OCI-LY7 (cell line): ENCODE measurements around the gene IER5. TPM values are rescaled to one million over a fixed set of nuclear protein-coding genes. Genes with fewer than 3 reads are reported as not detected.

Experiments
- BruUV-seq: library from RNA; stranded (reverse); fragments of 400-500 nt; replicated peaks from 2 replicates; lab custom pipeline; 2021; lab: Mats Ljungman, UMichigan
- CTCF ChIA-PET: fragments of 300-600 bp; sonication (Branson Sonifier 250); formaldehyde crosslinking; loops from one replicate; lab custom pipeline; 2022; ENCODE audit warnings: antibody characterized with exemption; ENCODE audit not compliant: unreplicated experiment; lab: Charles Lee
- POLR2A ChIA-PET: fragments of 300-600 bp; sonication (Branson Sonifier 250); formaldehyde crosslinking; loops from one replicate; lab custom pipeline; 2022; ENCODE audit warnings: antibody characterized with exemption; lab: Charles Lee
- DNase-seq: peaks from one replicate; pipeline ENCODE4 v3.0.0-alpha.2; 2015; ENCODE audit warnings: low spot score
- H2AFZ ChIP-seq: fragments of 200-600 bp; sonication (generic), shearing (Covaris generic); 2 replicates; pipeline ENCODE4 v1.6.1; 2014; ENCODE audit warnings: mild to moderate bottlenecking, antibody characterized with exemption, low read length, moderate library complexity
- H3K27ac ChIP-seq: fragments of 200-600 bp; sonication (generic); 2 replicates; pipeline ENCODE4 v1.5.1; 2014; ENCODE audit warnings: mixed run types, low read depth, mild to moderate bottlenecking, moderate library complexity, low read length, inconsistent platforms; ENCODE audit not compliant: poor library complexity, severe bottlenecking
- H3K36me3 ChIP-seq: fragments of 200-600 bp; sonication (generic); 2 replicates; pipeline ENCODE4 v1.6.1; 2014; ENCODE audit warnings: mild to moderate bottlenecking, antibody characterized with exemption, low read length, moderate library complexity, mixed read lengths; ENCODE audit not compliant: insufficient read depth
- H3K4me1 ChIP-seq: fragments of 200-600 bp; sonication (generic); 2 replicates; pipeline ENCODE4 v1.5.1; 2014; ENCODE audit warnings: mild to moderate bottlenecking, low read length; ENCODE audit not compliant: insufficient read depth, poor library complexity, severe bottlenecking
- H3K4me2 ChIP-seq: fragments of 200-600 bp; sonication (generic); 2 replicates; pipeline ENCODE4 v1.6.1; 2014; ENCODE audit warnings: mild to moderate bottlenecking, low read length
- H3K4me3 ChIP-seq: fragments of 200-600 bp; sonication (generic); 2 replicates; pipeline ENCODE4 v1.5.1; 2014; ENCODE audit warnings: mild to moderate bottlenecking, low read depth, low read length; ENCODE audit not compliant: poor library complexity, severe bottlenecking
- H3K79me2 ChIP-seq: fragments of 200-600 bp; sonication (generic); 2 replicates; pipeline ENCODE4 v1.6.1; 2016; ENCODE audit warnings: low read depth, mild to moderate bottlenecking, low read length, moderate library complexity, mixed read lengths; ENCODE audit not compliant: insufficient read depth
- H3K9me2 ChIP-seq: fragments of 200-600 bp; sonication (generic); 2 replicates; pipeline ENCODE4 v1.6.1; 2016; ENCODE audit warnings: mild to moderate bottlenecking, low read length, mixed read lengths; ENCODE audit not compliant: insufficient read depth
- H3K9me3 ChIP-seq: fragments of 200-600 bp; sonication (generic); 2 replicates; pipeline ENCODE4 v1.6.1; 2014; ENCODE audit warnings: mild to moderate bottlenecking, mixed run types, low read length, mixed read lengths
- H4K20me1 ChIP-seq: fragments of 200-600 bp; sonication (generic); 2 replicates; pipeline ENCODE4 v1.6.1; 2014; ENCODE audit warnings: mild to moderate bottlenecking, antibody characterized with exemption, low read length, moderate library complexity, mixed read lengths; ENCODE audit not compliant: insufficient read depth
- CTCF ChIP-seq: fragments of 200-600 bp; sonication (generic); conservative IDR thresholded peaks from 2 replicates; pipeline ENCODE4 v1.5.1; 2014; ENCODE audit warnings: mild to moderate bottlenecking, antibody characterized with exemption, low read length, moderate library complexity, mixed read lengths
- EZH2phosphoT487 ChIP-seq: fragments of 200-600 bp; sonication (generic); IDR thresholded peaks from 2 replicates; pipeline ENCODE4 v1.6.1; 2018; ENCODE audit warnings: low read depth, borderline replicate concordance, mild to moderate bottlenecking, mixed run types, antibody characterized with exemption, low read length, moderate library complexity, mixed read lengths
- intact Hi-C: fragments of 100-400 bp; cut with micrococcal nuclease; formaldehyde crosslinking; loops from one replicate; pipeline ENCODE4 v1.10.0; 2022; ENCODE audit not compliant: unreplicated experiment
- total RNA-seq, 2 experiments: library from RNA; depleted of rRNA in 1 of 2; stranded (reverse); fragments of >200 nt in 1 of 2; shearing (Covaris generic) in 1 of 2; gene quantifications; 2 replicates each; pipeline ENCODE4 v1.2.3, GENCODE V29; 2014 to 2022

The IER5 gene
- total RNA-seq, 2 experiments from 2014 or later = 7.2 to 14.3 TPM

- H3K4me1 ChIP-seq = no peaks in the 10 kb centered on the region
- CTCF ChIA-PET = no interaction called here
- no peaks in the 10 kb centered on the region for H3K36me3 ChIP-seq
- DNase-seq = no peak
- H3K27ac ChIP-seq = no peak overlapping the region
- H3K9me3 ChIP-seq = no peaks in the 10 kb centered on the region
- H3K79me2 ChIP-seq = no peaks in the 10 kb centered on the region
- POLR2A ChIA-PET = no interaction called here
- intact Hi-C loops = no loop called here
- BruUV-seq = no TSS peak
- H3K4me2 ChIP-seq = no peak overlapping the region
- no peaks in the 10 kb centered on the region for H4K20me1 ChIP-seq
- no peak overlapping the region for H2AFZ ChIP-seq
- TF ChIP-seq EZH2phosphoT487 = no peak
- no peak for TF ChIP-seq CTCF
- H3K9me2 ChIP-seq = no peaks in the 10 kb centered on the region
- no peak overlapping the region for H3K4me3 ChIP-seq
Observed at GRCh38 chr1:181122222-181122621, 33.7 kb downstream of the IER5 start.

- H3K9me2 ChIP-seq = no peaks in the 10 kb centered on the region
- DNase-seq = no peak
- H3K36me3 ChIP-seq = no peaks in the 10 kb centered on the region
- CTCF ChIA-PET = interaction anchor here (0.6 kb wide), 1 partner anchor 18 kb away, joined by 3 read pairs; no protein-coding TSS in a partner anchor
- no peaks in the 10 kb centered on the region for H3K4me1 ChIP-seq
- H3K79me2 ChIP-seq = no peaks in the 10 kb centered on the region
- no peak overlapping the region for H3K27ac ChIP-seq
- H3K4me3 ChIP-seq = no peak overlapping the region
- H3K4me2 ChIP-seq = no peak overlapping the region
- BruUV-seq = no TSS peak
- no peak overlapping the region for H2AFZ ChIP-seq
- H4K20me1 ChIP-seq = 0 out of 2 replicates have a peak, but pooled peaks cover under 1% of the 10 kb centered on the region
- TF ChIP-seq EZH2phosphoT487 (no peak), CTCF (no peak)
- H3K9me3 ChIP-seq = no peaks in the 10 kb centered on the region
- POLR2A ChIA-PET = interaction anchor here (0.7 kb wide), 1 partner anchor 42 kb away, joined by 3 read pairs; no protein-coding TSS in a partner anchor
- intact Hi-C loops = no loop called here
Observed at GRCh38 chr1:181123173-181123572, 34.7 kb downstream of the IER5 start.

- POLR2A ChIA-PET = interaction anchor here (0.6 to 1.0 kb wide), 3 partner anchors 17 to 34 kb away, joined by 3 read pairs; no protein-coding TSS in a partner anchor
- H3K27ac ChIP-seq = no peak overlapping the region
- no peaks in the 10 kb centered on the region for H3K9me3 ChIP-seq
- no peaks in the 10 kb centered on the region for H3K79me2 ChIP-seq
- CTCF ChIA-PET = no interaction called here
- BruUV-seq = no TSS peak
- no peak for TF ChIP-seq EZH2phosphoT487
- no peak for TF ChIP-seq CTCF
- H2AFZ ChIP-seq = no peak overlapping the region
- intact Hi-C loops = no loop called here
- H3K4me2 ChIP-seq = no peak overlapping the region
- H3K4me1 ChIP-seq = peaks cover 11% of the 10 kb centered on the region
- H4K20me1 ChIP-seq = peaks cover 6% of the 10 kb centered on the region; the same call in 1 of the 2 replicates
- no peaks in the 10 kb centered on the region for H3K36me3 ChIP-seq
- H3K9me2 ChIP-seq = no peaks in the 10 kb centered on the region
- no peak overlapping the region for H3K4me3 ChIP-seq
- DNase-seq = no peak
Observed at GRCh38 chr1:181124291-181124751, 35.8 kb downstream of the IER5 start.
